Raji (cell line): ENCODE measurements around the gene RBM20.

Experiments used
- POLR2A ChIP-seq: IDR thresholded peaks from 2 replicates; pipeline ENCODE4 v1.6.1; 2011; ENCODE audit warnings: low read depth, low read length, control low read depth; ENCODE audit not compliant: insufficient read depth

Gene RBM20

DNA sequence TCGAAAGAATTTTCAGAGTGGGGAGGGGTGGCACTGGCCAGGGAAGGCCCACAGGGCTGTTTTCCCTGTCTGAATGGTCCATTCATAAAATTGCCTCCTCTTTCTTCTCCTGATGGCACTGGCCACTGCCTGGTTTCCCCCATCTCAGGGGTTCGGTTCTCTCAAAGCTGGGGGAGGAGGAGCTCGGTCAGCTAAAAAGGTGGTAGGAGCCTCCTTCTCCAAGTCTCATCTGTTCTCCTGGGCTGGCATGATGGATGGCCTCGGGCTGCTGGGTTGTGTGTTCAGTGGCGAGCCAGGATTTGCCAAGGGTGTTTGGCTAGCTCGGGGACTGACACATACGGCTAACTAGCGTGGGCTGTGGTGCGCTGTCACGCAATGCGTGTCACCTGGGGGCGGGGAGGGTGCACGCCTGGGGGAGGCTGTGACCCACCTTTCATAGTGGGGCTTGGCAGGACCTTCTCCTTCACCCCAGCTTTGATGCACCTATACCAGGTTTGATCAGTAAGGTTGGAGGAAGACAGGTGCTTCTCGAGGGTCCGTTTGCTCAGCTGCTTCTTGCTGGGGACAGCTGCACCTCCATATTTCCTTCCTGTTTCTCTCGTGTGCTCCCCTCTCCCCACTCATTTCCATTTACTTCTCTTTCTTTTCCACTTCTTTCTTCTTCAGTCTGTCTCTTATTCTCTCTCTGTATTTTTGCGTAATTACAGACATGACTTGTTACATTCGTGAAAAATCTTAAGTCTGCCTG, 36.3 kb downstream of the RBM20 start:
- no peak for TF ChIP-seq POLR2A

DNA sequence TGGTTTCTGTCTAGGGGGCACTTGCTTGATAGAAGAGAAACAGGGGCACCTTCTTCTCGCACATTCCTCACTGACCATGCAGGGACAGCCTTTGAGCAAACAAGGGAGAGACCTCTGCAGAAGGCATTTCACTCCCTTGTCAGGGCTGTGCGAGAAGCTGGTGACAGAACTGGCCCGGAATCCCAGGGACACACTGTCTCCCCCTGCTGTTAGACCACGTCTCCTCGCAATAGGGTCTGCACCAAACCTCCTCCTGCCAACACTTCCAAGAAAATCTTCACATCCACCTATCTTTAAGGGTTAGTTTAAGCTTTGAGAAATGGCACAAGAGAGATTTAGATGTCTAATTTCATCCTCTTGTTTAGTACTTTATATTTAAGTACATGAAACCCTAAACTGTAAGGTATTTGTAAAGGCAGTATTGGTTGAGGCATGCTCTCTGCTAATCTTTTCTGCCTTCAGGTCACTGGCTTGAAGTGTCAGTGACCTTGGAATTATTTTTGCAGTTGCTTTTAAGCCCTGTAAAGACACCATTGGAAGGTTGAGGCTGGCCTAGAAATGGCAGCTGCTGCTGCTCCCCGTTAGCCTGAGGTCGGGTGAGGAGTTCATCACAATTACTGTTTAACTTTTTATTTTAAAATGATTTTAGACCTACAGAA, 37.0 kb downstream of the RBM20 start:
- no peak for TF ChIP-seq POLR2A

DNA sequence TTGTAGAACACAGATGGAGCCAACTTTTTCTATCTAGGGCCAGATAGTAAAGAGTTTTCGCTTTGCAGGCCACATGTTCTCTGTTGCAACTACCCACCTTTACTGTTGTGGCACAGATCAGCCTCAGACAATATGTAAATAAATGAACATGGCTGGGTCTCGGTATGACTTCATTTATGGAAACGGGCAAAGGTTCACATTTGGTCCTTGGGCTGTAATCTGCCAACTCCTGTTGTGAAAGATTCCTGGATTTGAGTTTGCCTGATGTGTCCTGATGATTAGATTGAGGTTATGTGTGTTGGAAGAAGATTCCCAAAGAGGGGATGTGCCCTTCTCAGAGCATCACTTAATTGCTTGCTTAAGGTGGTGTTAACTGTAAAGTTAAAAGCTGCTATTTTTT, 38.2 kb downstream of the RBM20 start:
- no peak for TF ChIP-seq POLR2A

DNA sequence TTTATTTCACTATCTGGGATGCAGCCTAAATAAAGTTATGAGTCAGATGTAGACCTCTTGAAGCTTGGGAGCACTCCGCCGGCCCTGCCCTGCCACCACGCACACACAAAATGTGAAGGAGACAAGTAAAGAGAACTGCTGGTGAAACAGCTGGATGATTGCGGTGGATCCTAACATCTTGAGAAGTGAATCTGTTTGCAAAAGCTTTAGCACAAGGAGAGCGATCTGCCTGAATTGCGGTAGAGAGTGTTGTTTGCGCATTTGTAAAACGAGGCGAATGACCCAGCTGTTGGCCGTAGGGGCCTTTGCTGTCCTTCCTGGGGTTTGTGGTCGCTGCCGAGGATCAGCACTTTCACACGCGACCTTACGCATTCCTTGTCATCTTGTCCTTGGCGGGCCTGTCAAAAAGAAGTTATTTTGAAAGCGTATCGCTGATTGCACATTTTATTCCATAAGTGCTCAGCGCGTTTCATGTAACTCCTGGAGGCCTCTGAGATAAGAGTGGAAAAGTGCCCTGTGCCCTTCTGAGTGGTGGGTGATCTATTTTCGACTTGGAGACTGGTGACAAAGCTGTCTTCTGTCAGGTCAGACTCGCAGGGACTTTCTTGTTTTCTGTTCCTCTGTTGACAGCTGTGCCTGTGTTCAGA, 40.8 kb downstream of the RBM20 start:
- TF ChIP-seq POLR2A = no peak

DNA sequence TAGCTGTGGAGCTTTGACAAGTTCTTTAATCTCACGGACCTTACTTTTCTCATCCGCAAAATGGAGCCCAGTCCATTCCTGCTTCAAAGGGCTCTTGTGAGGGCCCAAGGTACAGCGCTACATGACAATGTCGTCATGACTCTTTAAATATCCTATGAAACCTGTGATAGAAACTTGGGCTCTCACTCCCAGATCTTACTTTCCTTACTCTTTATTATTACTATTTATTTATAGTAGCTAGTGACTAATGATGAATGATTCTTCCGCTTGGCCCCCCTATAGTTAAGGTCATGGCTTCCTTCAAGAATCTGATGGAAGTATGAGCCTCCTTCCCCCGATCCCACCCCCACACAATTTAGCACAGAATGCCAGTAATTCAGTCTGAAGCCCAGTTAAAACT, 41.9 kb downstream of the RBM20 start:
- TF ChIP-seq POLR2A = no peak

DNA sequence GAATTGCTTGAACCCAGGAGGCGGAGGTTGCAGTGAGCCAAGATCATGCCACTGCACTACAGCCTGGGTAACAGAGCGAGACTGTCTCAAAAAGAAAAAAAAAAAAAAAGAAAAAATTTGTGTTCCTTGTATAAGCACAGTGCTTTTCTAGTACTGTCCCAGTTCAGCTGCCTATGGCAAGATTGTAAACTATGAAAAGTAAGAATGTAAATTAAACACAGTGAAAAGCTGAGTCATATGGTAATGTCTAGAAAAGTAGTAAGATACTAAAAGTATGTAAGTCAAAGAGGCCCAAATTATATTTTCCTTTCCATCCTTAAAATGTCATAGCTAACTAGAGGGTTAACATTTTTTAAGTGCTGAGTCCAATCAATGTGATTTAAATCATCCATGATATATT, 42.8 kb downstream of the RBM20 start:
- no peak for TF ChIP-seq POLR2A

DNA sequence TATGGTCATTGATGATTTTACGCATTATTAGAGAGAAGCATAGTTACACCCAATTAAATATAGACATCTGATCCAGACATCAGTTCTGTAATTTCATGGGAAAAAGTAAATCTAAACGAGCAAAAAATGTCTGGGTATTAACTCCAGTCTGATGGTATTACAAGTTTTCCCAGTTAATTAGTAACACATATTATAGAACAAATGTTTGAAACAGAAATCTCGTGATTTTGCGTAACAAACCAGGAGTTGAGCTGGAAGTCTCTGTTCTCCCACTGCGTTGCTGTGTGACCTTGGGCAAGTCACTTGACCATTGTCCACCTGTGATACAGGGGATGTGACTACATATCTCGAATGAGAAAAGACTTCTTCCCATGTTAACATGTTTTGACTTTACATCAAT, 43.3 kb downstream of the RBM20 start:
- TF ChIP-seq POLR2A = no peak

DNA sequence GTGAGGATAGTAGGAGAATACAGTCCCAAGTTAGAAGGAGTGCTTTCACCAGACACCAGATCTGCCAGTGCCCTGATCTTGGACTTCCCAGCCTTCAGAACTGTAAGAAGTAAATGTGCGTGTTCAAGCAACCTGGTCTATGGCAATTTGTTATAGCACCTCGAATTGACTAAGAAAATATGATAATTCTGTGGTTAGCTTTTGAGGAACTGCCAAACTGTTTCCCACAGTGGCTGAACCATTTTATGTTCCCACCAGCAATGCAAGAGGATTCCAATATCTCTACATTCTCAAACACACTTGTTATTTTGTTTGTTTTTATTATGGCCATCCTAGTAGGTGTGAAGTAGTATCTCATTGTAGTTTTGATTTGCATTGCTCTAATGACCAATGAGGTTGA, 47.0 kb downstream of the RBM20 start:
- no peak for TF ChIP-seq POLR2A

DNA sequence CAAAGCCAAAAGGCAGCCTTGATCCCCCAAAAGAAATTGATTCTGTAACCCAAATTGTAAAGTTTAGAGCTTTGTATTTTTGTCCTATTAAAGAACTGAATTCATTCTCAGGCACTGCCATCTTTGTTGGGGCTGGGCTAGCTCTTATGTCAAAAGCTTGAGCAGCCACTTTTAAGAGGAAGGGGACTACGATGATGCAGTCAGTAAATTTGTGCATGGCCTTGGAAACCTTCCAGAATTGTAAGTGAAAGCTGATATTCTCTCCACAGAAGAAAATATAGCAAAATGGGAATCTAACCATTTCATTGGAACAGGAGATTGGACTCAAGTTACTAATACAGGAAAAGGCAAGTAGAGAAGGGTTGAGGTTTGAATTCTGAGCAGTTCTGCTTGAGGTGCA, 50.1 kb downstream of the RBM20 start:
- no peak for TF ChIP-seq POLR2A

DNA sequence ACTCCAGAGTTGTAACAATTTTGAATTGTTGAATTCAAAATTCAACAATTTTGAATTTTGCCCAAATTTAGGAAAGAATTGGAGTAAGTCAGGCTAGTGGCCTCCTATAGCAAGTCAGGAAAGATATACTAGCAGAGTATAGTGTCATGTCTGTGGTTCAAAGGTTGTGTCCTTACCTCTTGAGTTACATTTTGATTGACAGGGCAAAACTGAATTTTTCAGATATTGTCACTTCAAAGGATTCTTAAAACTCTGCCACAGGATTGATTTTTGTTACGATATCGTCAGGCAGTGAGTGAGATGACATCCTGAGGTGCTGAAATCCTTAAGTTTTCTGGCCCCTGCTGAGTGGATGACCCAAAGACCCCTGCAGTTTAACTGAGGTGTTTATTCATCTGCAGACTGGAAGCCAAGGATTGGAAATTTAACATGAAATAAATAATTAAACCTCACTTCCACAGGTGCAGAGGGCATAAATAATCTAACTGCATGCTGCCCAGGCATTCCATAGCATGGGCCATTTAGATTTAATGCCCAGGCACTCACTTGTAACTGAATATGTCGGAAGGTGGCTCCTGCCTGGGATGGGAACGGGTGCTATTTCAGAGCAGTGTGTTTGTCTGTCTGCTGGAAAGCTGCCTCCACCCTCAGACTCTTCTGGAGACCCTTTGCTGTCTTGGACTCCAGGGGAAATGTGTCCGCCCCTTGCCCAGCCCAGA, 50.8 kb downstream of the RBM20 start:
- no peak for TF ChIP-seq POLR2A

DNA sequence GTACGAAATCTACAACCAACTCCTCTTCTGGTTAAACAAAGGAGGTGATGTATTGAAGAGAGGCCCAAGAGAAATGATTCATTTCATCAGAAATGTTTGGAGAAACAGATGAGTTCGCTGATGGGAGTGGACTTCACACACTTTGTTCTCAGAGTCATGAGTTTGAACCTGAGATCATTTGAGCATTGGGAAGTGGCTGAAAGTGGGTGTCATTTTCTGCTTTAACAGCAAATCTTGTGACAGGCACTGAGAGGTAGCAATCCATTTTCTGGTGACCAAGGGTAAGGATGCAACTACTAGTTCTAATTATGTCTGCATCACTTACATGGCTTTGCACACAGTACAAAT, 51.4 kb downstream of the RBM20 start:
- no peak for TF ChIP-seq POLR2A

DNA sequence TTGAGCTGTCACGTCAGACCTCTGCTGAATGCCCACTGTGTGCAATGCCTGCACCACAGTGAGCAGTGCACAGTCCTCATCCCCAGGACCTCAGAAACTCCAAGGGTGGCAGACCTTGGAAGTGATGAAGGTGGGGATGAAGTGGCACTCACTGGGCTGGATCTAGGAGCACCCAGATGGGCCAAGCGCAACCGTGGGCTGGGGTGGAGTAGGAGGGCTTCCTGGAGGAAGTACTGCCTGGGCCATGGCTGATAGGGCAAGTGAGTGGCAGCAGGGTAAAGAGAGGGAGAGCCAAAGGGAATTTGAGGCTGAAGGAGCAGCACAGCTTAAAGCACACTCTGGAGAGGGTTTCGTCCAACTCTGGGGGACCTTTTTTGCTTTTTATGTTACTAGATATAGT, 52.3 kb downstream of the RBM20 start:
- no peak for TF ChIP-seq POLR2A

DNA sequence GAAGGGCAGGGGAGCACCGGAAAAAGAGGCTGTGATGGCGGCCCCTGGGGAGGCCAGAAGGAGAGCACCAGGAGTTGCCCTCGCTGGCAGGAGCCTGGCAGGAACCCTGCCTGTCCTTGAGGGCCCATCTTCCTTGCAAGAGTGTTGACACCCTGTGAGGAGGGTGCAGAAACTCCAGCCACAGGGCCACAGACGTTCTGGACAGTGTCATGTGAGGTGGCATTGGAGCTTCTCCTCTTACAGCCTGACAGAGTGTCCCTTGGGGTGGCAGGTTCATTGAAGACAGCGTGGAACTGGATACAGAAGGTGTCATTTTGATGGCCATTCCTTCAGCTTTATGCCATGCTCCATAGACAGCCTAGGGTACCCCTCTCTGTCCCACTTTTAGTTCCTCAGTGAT, 54.2 kb downstream of the RBM20 start:
- no peak for TF ChIP-seq POLR2A

DNA sequence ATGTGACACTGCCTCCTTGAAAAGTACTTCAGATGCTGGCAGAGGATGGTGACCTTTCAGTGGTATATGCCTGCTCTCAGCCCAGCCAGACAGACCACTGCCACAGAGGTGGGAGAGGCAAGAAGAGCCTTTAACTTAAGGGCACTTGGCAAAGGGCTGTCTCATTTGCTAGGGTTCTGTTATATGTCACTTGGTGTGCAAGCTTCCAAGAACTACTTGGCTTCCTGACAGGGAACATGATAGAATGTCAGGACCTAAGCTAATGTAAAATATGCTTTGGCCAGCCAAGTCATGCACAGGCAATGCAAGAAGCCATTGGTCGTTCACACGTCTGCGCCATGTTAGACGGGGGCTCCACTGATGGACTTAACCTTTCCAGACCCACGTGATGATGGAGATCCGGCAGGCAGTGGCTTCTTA, 54.7 kb downstream of the RBM20 start:
- TF ChIP-seq POLR2A = no peak

DNA sequence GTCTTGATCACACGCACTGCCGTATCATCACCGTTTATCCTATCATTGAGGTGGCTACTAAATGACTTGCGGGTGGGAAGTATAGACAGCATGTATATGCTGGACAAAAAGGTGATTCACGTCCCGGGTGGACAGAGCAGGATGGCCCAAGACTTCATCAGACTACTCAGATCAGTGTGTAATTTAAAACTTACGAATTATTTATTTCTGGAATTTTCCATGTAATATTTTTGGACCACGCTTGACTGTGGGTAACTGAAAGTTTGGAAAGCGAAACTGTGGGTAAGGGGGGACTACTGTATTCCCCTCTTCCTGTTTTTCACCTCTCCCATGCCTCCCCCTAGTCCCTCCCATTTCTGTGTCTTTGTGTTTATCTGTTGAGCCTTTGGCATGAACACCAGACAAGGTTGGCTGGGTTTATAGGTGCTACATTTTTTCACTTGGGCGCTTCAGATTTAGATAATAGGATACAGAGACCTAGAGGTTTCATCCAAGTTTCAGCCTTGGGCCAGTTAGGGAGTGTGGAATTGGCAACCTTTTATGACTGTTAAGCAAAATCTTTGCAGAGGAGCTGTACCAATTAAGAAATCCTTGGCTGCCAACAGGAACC, 55.8 kb downstream of the RBM20 start:
- TF ChIP-seq POLR2A = no peak
